OCI-LY7 (cell line): ENCODE measurements around the gene CDRT4. TPM values are rescaled to one million over a fixed set of nuclear protein-coding genes. Genes with fewer than 3 reads are reported as not detected.

ENCODE experiments used
- BruUV-seq: library from RNA; stranded (reverse); fragments of 400-500 nt; replicated peaks from 2 replicates; lab custom pipeline; 2021; lab: Mats Ljungman, UMichigan
- CTCF ChIA-PET: fragments of 300-600 bp; sonication (Branson Sonifier 250); formaldehyde crosslinking; loops from one replicate; lab custom pipeline; 2022; ENCODE audit warnings: antibody characterized with exemption; ENCODE audit not compliant: unreplicated experiment; lab: Charles Lee
- POLR2A ChIA-PET: fragments of 300-600 bp; sonication (Branson Sonifier 250); formaldehyde crosslinking; loops from one replicate; lab custom pipeline; 2022; ENCODE audit warnings: antibody characterized with exemption; lab: Charles Lee
- DNase-seq: peaks from one replicate; pipeline ENCODE4 v3.0.0-alpha.2; 2015; ENCODE audit warnings: low spot score
- H2AFZ ChIP-seq: fragments of 200-600 bp; sonication (generic), shearing (Covaris generic); 2 replicates; pipeline ENCODE4 v1.6.1; 2014; ENCODE audit warnings: mild to moderate bottlenecking, antibody characterized with exemption, low read length, moderate library complexity
- H3K27ac ChIP-seq: fragments of 200-600 bp; sonication (generic); 2 replicates; pipeline ENCODE4 v1.5.1; 2014; ENCODE audit warnings: mixed run types, low read depth, mild to moderate bottlenecking, moderate library complexity, low read length, inconsistent platforms; ENCODE audit not compliant: poor library complexity, severe bottlenecking
- H3K36me3 ChIP-seq: fragments of 200-600 bp; sonication (generic); 2 replicates; pipeline ENCODE4 v1.6.1; 2014; ENCODE audit warnings: mild to moderate bottlenecking, antibody characterized with exemption, low read length, moderate library complexity, mixed read lengths; ENCODE audit not compliant: insufficient read depth
- H3K4me1 ChIP-seq: fragments of 200-600 bp; sonication (generic); 2 replicates; pipeline ENCODE4 v1.5.1; 2014; ENCODE audit warnings: mild to moderate bottlenecking, low read length; ENCODE audit not compliant: insufficient read depth, poor library complexity, severe bottlenecking
- H3K4me2 ChIP-seq: fragments of 200-600 bp; sonication (generic); 2 replicates; pipeline ENCODE4 v1.6.1; 2014; ENCODE audit warnings: mild to moderate bottlenecking, low read length
- H3K4me3 ChIP-seq: fragments of 200-600 bp; sonication (generic); 2 replicates; pipeline ENCODE4 v1.5.1; 2014; ENCODE audit warnings: mild to moderate bottlenecking, low read depth, low read length; ENCODE audit not compliant: poor library complexity, severe bottlenecking
- H3K79me2 ChIP-seq: fragments of 200-600 bp; sonication (generic); 2 replicates; pipeline ENCODE4 v1.6.1; 2016; ENCODE audit warnings: low read depth, mild to moderate bottlenecking, low read length, moderate library complexity, mixed read lengths; ENCODE audit not compliant: insufficient read depth
- H3K9me2 ChIP-seq: fragments of 200-600 bp; sonication (generic); 2 replicates; pipeline ENCODE4 v1.6.1; 2016; ENCODE audit warnings: mild to moderate bottlenecking, low read length, mixed read lengths; ENCODE audit not compliant: insufficient read depth
- H3K9me3 ChIP-seq: fragments of 200-600 bp; sonication (generic); 2 replicates; pipeline ENCODE4 v1.6.1; 2014; ENCODE audit warnings: mild to moderate bottlenecking, mixed run types, low read length, mixed read lengths
- H4K20me1 ChIP-seq: fragments of 200-600 bp; sonication (generic); 2 replicates; pipeline ENCODE4 v1.6.1; 2014; ENCODE audit warnings: mild to moderate bottlenecking, antibody characterized with exemption, low read length, moderate library complexity, mixed read lengths; ENCODE audit not compliant: insufficient read depth
- CTCF ChIP-seq: fragments of 200-600 bp; sonication (generic); conservative IDR thresholded peaks from 2 replicates; pipeline ENCODE4 v1.5.1; 2014; ENCODE audit warnings: mild to moderate bottlenecking, antibody characterized with exemption, low read length, moderate library complexity, mixed read lengths
- EZH2phosphoT487 ChIP-seq: fragments of 200-600 bp; sonication (generic); IDR thresholded peaks from 2 replicates; pipeline ENCODE4 v1.6.1; 2018; ENCODE audit warnings: low read depth, borderline replicate concordance, mild to moderate bottlenecking, mixed run types, antibody characterized with exemption, low read length, moderate library complexity, mixed read lengths
- intact Hi-C: fragments of 100-400 bp; cut with micrococcal nuclease; formaldehyde crosslinking; loops from one replicate; pipeline ENCODE4 v1.10.0; 2022; ENCODE audit not compliant: unreplicated experiment
- total RNA-seq, 2 experiments: library from RNA; depleted of rRNA in 1 of 2; stranded (reverse); fragments of >200 nt in 1 of 2; shearing (Covaris generic) in 1 of 2; gene quantifications; 2 replicates each; pipeline ENCODE4 v1.2.3, GENCODE V29; 2014 to 2022

The CDRT4 gene
- total RNA-seq, 2 experiments from 2014 or later, result 1.7 to 6.2 TPM

GRCh38 chr17:15418781-15419180 lies 48.6 kb downstream of the CDRT4 start:
- no peak overlapping the region for H3K4me3 ChIP-seq
- no peaks in the 10 kb centered on the region for H3K36me3 ChIP-seq
- no peaks in the 10 kb centered on the region for H4K20me1 ChIP-seq
- ChIA-PET POLR2A (no interaction called here), CTCF (no interaction called here)
- H3K27ac ChIP-seq, result no peak overlapping the region
- H3K9me3 ChIP-seq, result no peaks in the 10 kb centered on the region
- DNase-seq, result no peak
- no peak overlapping the region for H2AFZ ChIP-seq
- H3K9me2 ChIP-seq, result no peaks in the 10 kb centered on the region
- H3K4me1 ChIP-seq, result no peaks in the 10 kb centered on the region
- H3K4me2 ChIP-seq, result no peak overlapping the region
- TF ChIP-seq EZH2phosphoT487 (no peak), CTCF (no peak)
- H3K79me2 ChIP-seq, result no peaks in the 10 kb centered on the region
- BruUV-seq, result no TSS peak
- intact Hi-C loops, result no loop called here

- Histone ChIP-seq H3K4me3 (no peak overlapping the region), H2AFZ (no peak overlapping the region), H3K9me3 (no peaks in the 10 kb centered on the region), H3K79me2 (no peaks in the 10 kb centered on the region), H3K4me1 (no peaks in the 10 kb centered on the region), H3K9me2 (no peaks in the 10 kb centered on the region), H3K4me2 (no peak overlapping the region), H3K27ac (no peak overlapping the region), H4K20me1 (no peaks in the 10 kb centered on the region), H3K36me3 (no peaks in the 10 kb centered on the region)
- intact Hi-C loops, result no loop called here
- POLR2A ChIA-PET, result no interaction called here
- CTCF ChIA-PET, result no interaction called here
- DNase-seq, result no peak
- TF ChIP-seq CTCF (no peak), EZH2phosphoT487 (no peak)
- no TSS peak for BruUV-seq
These were observed 52.7 kb downstream of the CDRT4 start for GRCh38 chr17:15414532-15415306.

- no peaks in the 10 kb centered on the region for H3K9me2 ChIP-seq
- no TSS peak for BruUV-seq
- H3K27ac ChIP-seq, result no peak overlapping the region
- intact Hi-C loops, result no loop called here
- H3K9me3 ChIP-seq, result no peaks in the 10 kb centered on the region
- no peaks in the 10 kb centered on the region for H3K79me2 ChIP-seq
- ChIA-PET CTCF (no interaction called here), POLR2A (no interaction called here)
- no peaks in the 10 kb centered on the region for H3K36me3 ChIP-seq
- H3K4me2 ChIP-seq, result no peak overlapping the region
- no peak for TF ChIP-seq CTCF
- no peak for TF ChIP-seq EZH2phosphoT487
- H2AFZ ChIP-seq, result no peak overlapping the region
- no peaks in the 10 kb centered on the region for H3K4me1 ChIP-seq
- no peak overlapping the region for H3K4me3 ChIP-seq
- H4K20me1 ChIP-seq, result no peaks in the 10 kb centered on the region
- DNase-seq, result no peak
These were observed 54.2 kb downstream of the CDRT4 start for GRCh38 chr17:15413101-15413771.
